ENCODE results near the gene GSTM3. TPM values are rescaled to one million over a fixed set of nuclear protein-coding genes. Genes with fewer than 3 reads are reported as not detected.

GSTM3 gene
- total RNA-seq, 1 donor from 2014 or later, result 59.2 TPM

DNA sequence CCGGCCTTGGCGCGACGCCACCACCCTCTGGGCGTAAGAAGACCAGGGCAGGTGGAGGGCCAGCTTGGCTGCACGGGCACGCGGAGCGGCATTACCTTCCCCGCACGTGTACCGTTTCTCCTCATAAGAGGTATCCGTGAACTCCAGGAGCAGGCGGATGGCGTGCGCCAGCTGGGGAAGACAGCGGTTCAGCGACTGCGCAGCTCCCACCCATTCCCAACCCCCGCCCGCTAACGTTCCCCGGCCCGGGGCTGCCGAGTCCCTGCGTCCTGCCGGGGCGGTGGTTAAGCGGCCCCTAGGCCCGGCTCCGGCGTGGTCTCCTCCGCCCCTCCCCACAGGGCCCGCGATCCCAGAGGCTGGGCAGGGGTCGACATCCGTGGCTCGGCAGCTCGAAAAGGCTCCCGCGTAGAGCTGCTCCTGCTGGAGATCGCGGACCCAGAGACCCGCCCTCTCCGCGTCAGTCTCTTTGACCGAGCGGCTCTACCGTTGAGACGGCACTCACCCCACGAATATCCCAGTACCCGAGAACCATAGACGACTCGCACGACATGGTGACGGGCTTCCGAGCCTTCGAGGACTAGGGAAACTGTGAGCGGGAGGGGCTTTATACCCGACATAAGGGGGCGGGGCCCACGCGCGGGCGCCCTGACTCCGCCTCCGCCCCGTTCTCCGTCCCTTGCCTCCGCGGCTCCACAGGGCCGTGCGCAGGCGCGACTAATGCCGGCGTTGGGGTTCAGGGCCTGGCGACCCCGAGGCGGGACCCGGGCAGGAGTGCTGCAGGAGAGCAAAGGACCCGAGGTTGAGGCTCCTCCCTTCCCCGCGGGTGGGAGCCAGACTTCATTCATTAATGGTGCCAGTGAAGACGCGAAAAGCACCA, 862 bp downstream of the GSTM3 start:
- TF ChIP-seq, protein P1, sequence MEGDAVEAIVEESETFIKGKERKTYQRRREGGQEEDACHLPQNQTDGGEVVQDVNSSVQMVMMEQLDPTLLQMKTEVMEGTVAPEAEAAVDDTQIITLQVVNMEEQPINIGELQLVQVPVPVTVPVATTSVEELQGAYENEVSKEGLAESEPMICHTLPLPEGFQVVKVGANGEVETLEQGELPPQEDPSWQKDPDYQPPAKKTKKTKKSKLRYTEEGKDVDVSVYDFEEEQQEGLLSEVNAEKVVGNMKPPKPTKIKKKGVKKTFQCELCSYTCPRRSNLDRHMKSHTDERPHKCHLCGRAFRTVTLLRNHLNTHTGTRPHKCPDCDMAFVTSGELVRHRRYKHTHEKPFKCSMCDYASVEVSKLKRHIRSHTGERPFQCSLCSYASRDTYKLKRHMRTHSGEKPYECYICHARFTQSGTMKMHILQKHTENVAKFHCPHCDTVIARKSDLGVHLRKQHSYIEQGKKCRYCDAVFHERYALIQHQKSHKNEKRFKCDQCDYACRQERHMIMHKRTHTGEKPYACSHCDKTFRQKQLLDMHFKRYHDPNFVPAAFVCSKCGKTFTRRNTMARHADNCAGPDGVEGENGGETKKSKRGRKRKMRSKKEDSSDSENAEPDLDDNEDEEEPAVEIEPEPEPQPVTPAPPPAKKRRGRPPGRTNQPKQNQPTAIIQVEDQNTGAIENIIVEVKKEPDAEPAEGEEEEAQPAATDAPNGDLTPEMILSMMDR (IDR thresholded peaks at IDR 0.05), result no peak

DNA sequence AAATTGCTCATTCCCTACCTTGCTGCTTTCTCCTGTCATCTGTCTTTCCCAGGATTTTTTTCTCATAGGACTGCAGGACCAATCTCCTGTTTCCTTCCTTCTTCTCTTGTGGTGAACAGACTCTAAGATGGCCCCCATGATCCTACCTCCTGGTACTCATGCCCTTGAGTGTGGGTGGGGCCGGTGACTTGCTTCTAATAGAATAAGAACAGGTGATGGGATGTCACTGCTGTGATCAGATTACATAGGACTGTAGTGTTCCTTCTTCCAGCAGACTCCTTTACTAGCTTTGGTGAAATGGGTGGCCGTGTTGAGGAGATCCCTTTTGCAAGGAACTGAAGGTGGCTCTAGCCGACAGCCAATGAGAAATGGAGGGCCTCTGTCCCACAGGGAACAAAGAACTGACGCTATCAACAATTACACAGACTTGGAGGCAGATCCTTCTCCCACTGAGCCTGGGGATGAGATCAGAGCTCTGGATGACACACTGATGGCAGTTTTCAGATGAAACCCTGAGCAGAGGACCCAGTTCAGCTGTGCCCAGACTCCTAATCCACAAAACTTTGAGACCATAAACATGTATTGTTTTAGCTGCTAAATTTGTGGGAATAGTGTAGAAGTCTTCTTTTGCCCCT, 7.5 kb downstream of the GSTM3 start:
- H3K4me1 ChIP-seq, result no peaks in the 10 kb centered on the region
- intact Hi-C loops (cut with DNase I), result no loop called here
- H3K9me3 ChIP-seq, result no peaks in the 10 kb centered on the region
- DNase-seq (ENCODE audit: low spot score in 2 of 2), result peak in 1 of 2 donors; percentile 42
- TF ChIP-seq, protein P1 (IDR thresholded peaks at IDR 0.05), result no peak
- H3K27ac ChIP-seq, result no peak overlapping the region
- no peaks in the 10 kb centered on the region for H3K27me3 ChIP-seq
- H3K36me3 ChIP-seq, result peaks cover 6 to 10% of the 10 kb centered on the region in 2 donors
- H3K4me3 ChIP-seq, result no peak overlapping the region

More for the DNA sequence above, 862 bp downstream of the GSTM3 start:
- Histone ChIP-seq H3K27ac (peak overlapping the region; percentile 71 to 86), H3K36me3 (peaks cover 6 to 10% of the 10 kb centered on the region in 2 donors), H3K27me3 (no peaks in the 10 kb centered on the region), H3K4me1 (peaks cover 0 to 5% of the 10 kb centered on the region in 2 donors), H3K4me3 (peak overlapping the region; percentile 58 to 93), H3K9me3 (no peaks in the 10 kb centered on the region)
- DNase-seq (ENCODE audit: low spot score in 2 of 2), result peak; percentile 51 to 89
- intact Hi-C loops (cut with DNase I), result loop anchor here (5.0 kb wide), 1 partner anchor 32 kb away; no protein-coding TSS in a partner anchor

DNA sequence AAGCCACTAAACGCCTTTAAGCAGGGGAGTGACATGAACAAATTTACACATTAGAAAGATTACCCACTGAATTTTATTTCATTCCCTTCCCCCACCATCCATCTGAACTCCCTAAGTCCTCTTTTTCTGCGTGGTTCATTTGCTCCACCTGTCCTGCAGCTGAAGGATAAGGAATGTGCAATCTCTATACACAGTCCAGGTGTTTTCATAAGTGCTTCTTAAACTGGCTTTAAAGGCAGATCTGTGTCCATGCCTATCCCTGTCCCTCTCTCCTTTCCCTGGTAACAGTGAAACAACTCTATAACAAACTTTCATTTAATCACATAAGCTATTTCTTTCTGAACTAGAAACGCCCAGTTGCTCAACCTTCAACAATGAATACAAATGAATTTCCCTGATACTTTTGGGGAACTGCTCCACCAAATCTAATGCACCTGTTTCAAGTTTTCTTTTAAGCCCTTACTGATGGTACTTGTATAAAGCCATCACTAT, 8.4 kb downstream of the GSTM3 start:
- H3K36me3 ChIP-seq, result peaks cover 3 to 6% of the 10 kb centered on the region in 2 donors
- no peaks in the 10 kb centered on the region for H3K4me1 ChIP-seq
- TF ChIP-seq, protein P1 (IDR thresholded peaks at IDR 0.05), result no peak
- no peak overlapping the region for H3K27ac ChIP-seq
- peak in 1 of 2 donors; percentile 7 for DNase-seq (ENCODE audit: low spot score in 2 of 2)
- H3K27me3 ChIP-seq, result no peaks in the 10 kb centered on the region
- intact Hi-C loops (cut with DNase I), result no loop called here
- no peaks in the 10 kb centered on the region for H3K9me3 ChIP-seq
- H3K4me3 ChIP-seq, result no peak overlapping the region

DNA sequence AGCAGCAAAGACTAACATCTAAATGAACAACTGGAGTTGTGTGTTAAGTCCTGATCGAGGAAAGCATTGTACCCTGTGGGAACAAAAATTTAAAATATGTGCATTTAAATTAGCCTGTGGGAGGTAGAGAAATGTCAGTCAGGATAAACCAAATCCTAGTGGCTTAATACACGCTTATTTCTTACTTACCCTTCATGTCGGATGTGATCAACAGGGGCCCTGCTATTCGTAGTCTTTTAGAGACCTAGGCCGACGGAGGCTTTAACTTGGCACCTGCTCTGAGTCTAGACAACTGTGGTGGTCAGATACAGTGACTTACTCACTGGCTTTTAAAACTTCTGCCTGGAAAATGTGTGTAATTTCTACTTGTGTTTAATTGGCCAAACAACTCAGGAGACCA, 10.2 kb downstream of the GSTM3 start:
- intact Hi-C loops (cut with DNase I), result no loop called here
- Histone ChIP-seq H3K4me3 (no peak overlapping the region), H3K4me1 (no peaks in the 10 kb centered on the region), H3K27ac (no peak overlapping the region), H3K27me3 (no peaks in the 10 kb centered on the region), H3K9me3 (no peaks in the 10 kb centered on the region), H3K36me3 (no peaks in the 10 kb centered on the region)
- TF ChIP-seq, protein P1 (IDR thresholded peaks at IDR 0.05), result no peak
- DNase-seq (ENCODE audit: low spot score in 2 of 2), result peak in 1 of 2 donors; percentile 37

DNA sequence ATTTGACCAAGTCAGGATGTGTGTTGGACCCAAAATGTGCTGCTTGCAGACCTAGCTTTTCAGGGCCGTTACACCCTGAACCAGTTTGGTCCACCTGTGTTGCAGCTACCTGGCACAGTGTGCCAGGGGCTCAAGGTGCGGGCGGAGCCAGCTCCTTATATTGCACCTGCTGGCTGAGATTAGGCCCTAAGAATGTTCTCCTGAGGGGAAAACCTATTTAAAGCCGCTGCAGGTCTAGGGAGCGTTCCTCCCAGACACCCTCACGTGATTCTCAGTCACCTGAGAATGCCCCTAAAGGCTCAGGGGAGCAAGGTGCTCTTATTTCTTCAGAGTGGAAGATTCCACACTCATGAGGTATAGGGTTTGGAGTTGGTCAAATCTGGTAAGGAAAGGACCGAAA, 12.0 kb downstream of the GSTM3 start:
- no peaks in the 10 kb centered on the region for H3K27me3 ChIP-seq
- intact Hi-C loops (cut with DNase I), result no loop called here
- H3K36me3 ChIP-seq, result no peaks in the 10 kb centered on the region
- no peaks in the 10 kb centered on the region for H3K9me3 ChIP-seq
- TF ChIP-seq, protein P1 (IDR thresholded peaks at IDR 0.05), result no peak
- H3K4me1 ChIP-seq, result no peaks in the 10 kb centered on the region
- H3K27ac ChIP-seq, result no peak overlapping the region
- H3K4me3 ChIP-seq, result no peak overlapping the region
- DNase-seq (ENCODE audit: low spot score in 2 of 2), result peak in 1 of 2 donors; percentile 25

Measured in ascending aorta (tissue), 2 donors.